ENCODE results near the gene EEPD1.

EEPD1 gene

GRCh38 chr7:36346260-36346831 is 193.3 kb downstream of the EEPD1 start:
- FAIRE-seq = no peak
- DNase-seq (ENCODE audit: insufficient read length, low spot score) = no peak
- TF ChIP-seq TAF1 (IDR thresholded peaks at IDR 0.05; ENCODE audit: low read depth, low read length) (no peak), POLR2AphosphoS5 (IDR thresholded peaks at IDR 0.05; ENCODE audit: low read depth, low read length) (no peak), SPI1 (IDR thresholded peaks at IDR 0.05; ENCODE audit: low read depth, low read length) (no peak), PAX5 (IDR thresholded peaks at IDR 0.05; ENCODE audit: insufficient read depth, low read length, severe bottlenecking) (no peak)

DNA sequence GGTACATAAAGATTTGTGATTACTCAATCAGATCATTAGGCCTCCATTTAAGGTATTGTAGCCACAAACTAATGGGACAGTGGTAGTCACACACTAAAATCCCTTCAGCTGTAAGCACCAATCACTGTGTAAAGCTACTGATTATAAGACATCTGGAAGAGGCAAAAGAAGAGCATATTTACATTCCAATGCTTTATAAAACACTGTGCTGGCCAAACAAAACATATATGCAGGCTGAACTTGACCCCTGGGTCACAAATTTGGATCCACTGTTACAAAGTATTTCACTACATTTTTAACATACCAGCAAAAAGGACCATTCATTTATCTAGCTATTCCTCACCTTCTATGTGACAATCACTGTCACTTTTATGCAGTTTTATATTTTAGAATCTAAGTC is 195.2 kb downstream of the EEPD1 start:
- TF ChIP-seq POLR2AphosphoS5 (IDR thresholded peaks at IDR 0.05; ENCODE audit: low read depth, low read length) (no peak), SPI1 (IDR thresholded peaks at IDR 0.05; ENCODE audit: low read depth, low read length) (no peak), PAX5 (IDR thresholded peaks at IDR 0.05; ENCODE audit: insufficient read depth, low read length, severe bottlenecking) (no peak), POLR2A (IDR thresholded peaks at IDR 0.05; ENCODE audit: low read depth, low read length) (no peak)
- FAIRE-seq = no peak
- no peak for DNase-seq (ENCODE audit: insufficient read length, low spot score)

DNA sequence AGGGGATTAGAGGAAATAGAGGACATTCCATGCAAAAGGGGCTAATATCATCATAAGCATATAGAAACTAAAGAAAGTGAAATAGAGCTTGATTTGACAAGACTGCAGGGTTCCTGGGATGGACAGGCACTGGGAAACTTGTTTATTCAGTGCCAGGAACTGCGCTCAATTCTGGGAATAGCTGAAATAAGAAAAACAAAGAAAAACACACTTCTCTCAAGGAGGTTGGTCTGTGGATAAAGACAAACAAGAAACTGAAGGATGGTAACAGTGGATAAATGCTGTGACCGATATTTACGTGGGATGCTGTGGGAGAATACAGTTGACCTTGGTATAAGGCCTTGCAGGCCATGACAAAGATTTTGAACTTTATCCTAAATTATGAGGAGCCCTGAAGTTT is 195.7 kb downstream of the EEPD1 start:
- no peak for DNase-seq (ENCODE audit: insufficient read length, low spot score)

GRCh38 chr7:36349626-36350025 is 196.6 kb downstream of the EEPD1 start:
- TF ChIP-seq SPI1 (IDR thresholded peaks at IDR 0.05; ENCODE audit: low read depth, low read length) (no peak), PAX5 (IDR thresholded peaks at IDR 0.05; ENCODE audit: insufficient read depth, low read length, severe bottlenecking) (no peak), POU2F2 (IDR thresholded peaks at IDR 0.05; ENCODE audit: low read depth, low read length) (no peak), TAF1 (IDR thresholded peaks at IDR 0.05; ENCODE audit: low read depth, low read length) (no peak), POLR2A (IDR thresholded peaks at IDR 0.05; ENCODE audit: low read depth, low read length) (no peak), POLR2AphosphoS5 (IDR thresholded peaks at IDR 0.05; ENCODE audit: low read depth, low read length) (no peak)
- DNase-seq (ENCODE audit: insufficient read length, low spot score) = no peak
- FAIRE-seq = no peak

More for the DNA sequence above, 195.7 kb downstream of the EEPD1 start:
- FAIRE-seq = no peak
- TF ChIP-seq POLR2AphosphoS5 (IDR thresholded peaks at IDR 0.05; ENCODE audit: low read depth, low read length) (no peak), POLR2A (IDR thresholded peaks at IDR 0.05; ENCODE audit: low read depth, low read length) (no peak), TAF1 (IDR thresholded peaks at IDR 0.05; ENCODE audit: low read depth, low read length) (no peak), SPI1 (IDR thresholded peaks at IDR 0.05; ENCODE audit: low read depth, low read length) (no peak), POU2F2 (IDR thresholded peaks at IDR 0.05; ENCODE audit: low read depth, low read length) (no peak), PAX5 (IDR thresholded peaks at IDR 0.05; ENCODE audit: insufficient read depth, low read length, severe bottlenecking) (no peak)
